Heart right ventricle (tissue), 16 donors: ENCODE results near the gene WDR77. TPM values are rescaled to one million over a fixed set of nuclear protein-coding genes. Genes with fewer than 3 reads are reported as not detected.

Experiments used
- ATAC-seq, 8 donors: fragments of 200-7000 bp; cut with Tn5 transposase; one replicate each; pipeline ENCODE4 v1.9.1; 2020; ENCODE audit warnings: mild to moderate bottlenecking in 8 of 8, moderate library complexity in 8 of 8, moderate number of reproducible peaks in 1 of 8
- DNase-seq, 2 donors: peaks; one replicate each; pipeline ENCODE4 v3.0.0-alpha.2; 2020
- H3K27ac ChIP-seq, 10 donors: fragments of 200-600 bp; sonication (generic) in 2 of 10; one replicate each; pipeline versions ENCODE4 v1.5.0 to v1.8.0; 2020 to 2022; ENCODE audit warnings: mild to moderate bottlenecking in 3 of 10
- H3K27me3 ChIP-seq, 7 donors: fragments of 200-600 bp; one replicate each; pipeline ENCODE4 v1.8.0; 2021 to 2022; ENCODE audit warnings: mild to moderate bottlenecking in 2 of 7
- H3K36me3 ChIP-seq, 9 donors: fragments of 200-600 bp; sonication (generic) in 1 of 9; one replicate each; pipeline versions ENCODE4 v1.5.0 to v1.8.0; 2020 to 2022; ENCODE audit warnings: mild to moderate bottlenecking in 2 of 9
- H3K4me1 ChIP-seq, 9 donors: fragments of 200-600 bp; sonication (generic) in 1 of 9; one replicate each; pipeline versions ENCODE4 v1.5.0 to v1.8.0; 2020 to 2022; ENCODE audit warnings: mild to moderate bottlenecking in 4 of 9
- H3K4me3 ChIP-seq, 10 donors: fragments of 200-600 bp; sonication (generic) in 2 of 10; one replicate each; pipeline versions ENCODE4 v1.5.0 to v1.8.0; 2020 to 2022; ENCODE audit warnings: mild to moderate bottlenecking in 7 of 10, moderate library complexity in 2 of 10
- H3K9me3 ChIP-seq, 11 donors: fragments of 200-600 bp in 10 of 11; sonication (generic) in 2 of 11; one replicate each; pipeline versions ENCODE4 v1.5.0 to v1.8.0; 2013 to 2022; ENCODE audit warnings: mild to moderate bottlenecking in 2 of 11, control low read depth in 1 of 11, moderate library complexity in 1 of 11
- WGBS, 2 donors: extraction: QIAGEN DNeasy Blood & Tissue Kit; methylation state at CpG; one replicate each; pipeline ENCODE4 v1.1.7; 2013; ENCODE audit warnings: inconsistent platforms in 1 of 2; 5-methylcytosine and 5-hydroxymethylcytosine counted together
- intact Hi-C, 10 donors: fragments of 100-400 bp; cut with DNase I; formaldehyde crosslinking; loops; one replicate each; pipeline versions ENCODE4 v1.11.1 to v1.14.2; 2022
- polyA plus RNA-seq, 2 donors: library from polyadenylated mRNA; stranded (reverse); fragments of 200-250 nt; gene quantifications; one replicate each; pipeline ENCODE4 v1.2.3, GENCODE V29; 2013
- total RNA-seq, 10 donors: library from RNA; stranded (reverse); fragmentation: NEBNext Ultra II Directional in 3 of 10; extraction: Animal tissue kit (Norgen Biotek cat#: 25700) in 3 of 10; gene quantifications; one replicate each; pipeline versions ENCODE4 v1.2.1 to v1.2.4, GENCODE V29; 2021 to 2023
- TF ChIP-seq, protein P1 (sequence below), 9 donors: fragments of 200-600 bp; sonication (generic) in 2 of 9; IDR thresholded peaks; one replicate each; pipeline versions ENCODE4 v1.5.0 to v1.8.0; 2021 to 2022; ENCODE audit warnings: antibody characterized with exemption in 9 of 9, mild to moderate bottlenecking in 5 of 9, moderate library complexity in 1 of 9
- donor health status: Arrhythmogenic right ventricular cardiomyopathy.
- donor health status: ischemic (EF 13 %, LVEDD 7.1; RV severe dilation, severe dysfunction).
- donor health status: healthy with polysubstance abuse.
- donor health status: DM: no; HTN: yes; CAD: no.
- donor health status: DM: no; HTN: no; CAD: no.
- donor health status: ischemic (EF 25% LVEDD 6.9; RV normal size, moderate dysfunction).
- donor health status: ischemic (EF 25% LVEDD 5.7; RV mildly dilated, moderate dysfunction).
- donor health status: healthy.
- donor health status: DM: yes; HTN: yes; CAD: no.
- donor health status: Ischemic cardiomyopathy.
- donor health status: ischemic (EF 35%, LVEDD 5.7; RV mildly dilated, moderate dysfunction).
- donor health status: nonischemic (EF 11% LVEDD 7.7; RV severe dilation, severe dysfunction).
- donor health status: DM: yes; HTN: yes; CAD: no.
- donor health status: PGD.
- donor health status: ischemic (EF 29% LVEDD 5.4; RV normal size, mild dysfunction).
- donor health status: nonischemic (EF 23%, LVEDD 6.1; RV moderate dilation, normal function).

The WDR77 gene
- total and polyA plus RNA-seq, 12 donors: 21.4 to 55.8 (median 35.3) TPM

DNA sequence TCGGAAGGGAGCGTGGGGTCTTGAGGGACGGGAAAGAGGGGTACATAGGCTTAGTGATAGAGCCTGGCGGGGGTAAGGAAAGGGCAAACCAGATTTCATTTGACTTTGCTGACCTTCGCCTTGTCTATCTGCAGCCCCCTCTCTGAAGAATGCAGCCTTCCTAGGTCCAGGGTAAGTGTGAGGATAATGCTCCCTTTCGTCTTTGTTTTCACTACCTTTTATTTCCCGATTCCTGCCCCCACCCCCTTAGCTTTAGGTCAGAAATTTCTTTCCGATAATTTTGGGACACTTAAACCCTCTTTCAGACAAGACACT is 604 bp upstream of the WDR77 start:
- WGBS, 2 donors: 0% methylated on average over 8 of the region's 8 CpGs
- peaks cover 0 to 68% (median 25%) of the 10 kb centered on the region in 9 donors for H3K36me3 ChIP-seq
- intact Hi-C loops: no loop called here
- TF ChIP-seq, protein P1, sequence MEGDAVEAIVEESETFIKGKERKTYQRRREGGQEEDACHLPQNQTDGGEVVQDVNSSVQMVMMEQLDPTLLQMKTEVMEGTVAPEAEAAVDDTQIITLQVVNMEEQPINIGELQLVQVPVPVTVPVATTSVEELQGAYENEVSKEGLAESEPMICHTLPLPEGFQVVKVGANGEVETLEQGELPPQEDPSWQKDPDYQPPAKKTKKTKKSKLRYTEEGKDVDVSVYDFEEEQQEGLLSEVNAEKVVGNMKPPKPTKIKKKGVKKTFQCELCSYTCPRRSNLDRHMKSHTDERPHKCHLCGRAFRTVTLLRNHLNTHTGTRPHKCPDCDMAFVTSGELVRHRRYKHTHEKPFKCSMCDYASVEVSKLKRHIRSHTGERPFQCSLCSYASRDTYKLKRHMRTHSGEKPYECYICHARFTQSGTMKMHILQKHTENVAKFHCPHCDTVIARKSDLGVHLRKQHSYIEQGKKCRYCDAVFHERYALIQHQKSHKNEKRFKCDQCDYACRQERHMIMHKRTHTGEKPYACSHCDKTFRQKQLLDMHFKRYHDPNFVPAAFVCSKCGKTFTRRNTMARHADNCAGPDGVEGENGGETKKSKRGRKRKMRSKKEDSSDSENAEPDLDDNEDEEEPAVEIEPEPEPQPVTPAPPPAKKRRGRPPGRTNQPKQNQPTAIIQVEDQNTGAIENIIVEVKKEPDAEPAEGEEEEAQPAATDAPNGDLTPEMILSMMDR (IDR thresholded peaks at IDR 0.05): no peak
- DNase-seq: no peak
- H3K9me3 ChIP-seq: no peaks in the 10 kb centered on the region
- peak overlapping the region; percentile 80 to 97 (median 90) for H3K27ac ChIP-seq
- peaks cover 0 to 65% (median 61%) of the 10 kb centered on the region in 9 donors for H3K4me1 ChIP-seq
- no peaks in the 10 kb centered on the region for H3K27me3 ChIP-seq
- H3K4me3 ChIP-seq: peak overlapping the region; percentile 61 to 89 (median 80)
- peak in 1 of 8 donors; percentile 1 for ATAC-seq

DNA sequence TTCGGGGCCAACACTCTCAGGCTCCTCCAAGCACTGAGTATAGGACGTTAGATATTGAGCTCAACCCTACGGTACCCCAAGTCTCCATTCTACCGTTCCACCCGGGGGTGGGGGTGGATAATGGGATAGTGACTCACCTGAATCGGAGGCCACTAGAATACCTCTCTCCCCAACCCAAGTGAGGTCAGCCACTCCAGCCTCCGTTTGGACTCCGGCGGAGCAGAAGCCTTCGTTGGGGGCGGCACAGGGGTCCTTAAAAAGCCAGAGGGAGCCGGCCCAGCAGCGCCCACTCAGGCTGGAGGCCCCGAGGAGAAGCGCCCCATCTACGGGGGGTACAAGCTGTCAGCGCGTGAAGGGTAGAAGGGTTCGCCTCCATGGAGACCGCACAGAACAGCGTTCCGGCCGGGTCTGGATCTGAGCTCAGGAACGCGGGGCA is 556 bp downstream of the WDR77 start:
- peaks cover 0 to 54% (median 51%) of the 10 kb centered on the region in 9 donors for H3K4me1 ChIP-seq
- TF ChIP-seq, protein P1 (IDR thresholded peaks at IDR 0.05): no peak
- DNase-seq: no peak

DNA sequence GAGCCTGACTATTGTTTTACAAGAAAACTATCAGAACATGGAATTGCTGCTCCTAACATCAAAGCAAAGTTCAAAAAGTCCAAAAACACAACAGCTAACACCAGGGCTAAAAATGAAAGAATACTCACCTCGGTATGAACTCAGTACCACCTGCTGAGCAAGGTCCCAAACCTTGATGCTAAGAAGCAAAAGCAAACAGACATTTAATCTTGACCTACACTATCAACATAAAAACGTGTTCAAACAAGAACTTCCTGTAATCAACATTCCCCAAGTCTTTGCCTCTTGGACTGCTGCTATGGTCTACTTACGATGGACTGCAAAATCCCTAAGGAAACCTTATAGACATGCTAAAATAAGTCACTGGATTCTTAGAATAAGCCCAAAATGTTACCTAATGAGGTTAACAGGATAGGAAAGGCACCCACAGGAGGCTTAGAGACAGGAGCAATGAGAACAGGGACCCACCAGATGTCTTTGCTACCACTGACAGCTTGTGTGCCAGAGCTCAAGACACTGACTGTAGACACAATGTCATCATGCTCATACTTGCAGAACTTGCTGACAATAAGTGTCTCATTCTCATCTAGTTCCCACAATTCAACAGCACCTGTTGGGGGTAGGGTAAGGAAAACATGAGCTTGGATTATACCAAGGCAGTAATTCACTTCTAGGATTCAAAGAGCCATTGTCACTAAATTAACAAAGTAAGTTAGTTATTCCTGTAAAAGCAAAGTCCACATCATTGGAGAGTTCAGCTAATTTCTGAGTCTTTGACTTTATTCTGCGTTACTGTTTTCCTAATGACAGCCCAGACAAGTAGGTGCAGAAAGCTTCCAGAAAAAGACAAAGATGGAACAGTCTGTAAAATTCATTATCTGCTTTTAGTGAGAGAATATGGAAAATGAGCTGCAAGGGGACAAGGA is 1.8 kb downstream of the WDR77 start:
- Histone ChIP-seq H3K4me3 (peak overlapping the region in 3 of 10 donors; percentile 80 to 88 (median 87)), H3K9me3 (no peaks in the 10 kb centered on the region), H3K36me3 (peaks cover 0 to 69% (median 33%) of the 10 kb centered on the region in 9 donors), H3K4me1 (peaks cover 0 to 45% (median 39%) of the 10 kb centered on the region in 9 donors), H3K27me3 (no peaks in the 10 kb centered on the region), H3K27ac (no peak overlapping the region)
- ATAC-seq: no peak
- DNase-seq: no peak
- WGBS, 2 donors: 69 to 72% methylated on average over 4 of the region's 4 CpGs
- TF ChIP-seq, protein P1 (IDR thresholded peaks at IDR 0.05): no peak
- intact Hi-C loops: no loop called here

More for the DNA sequence above, 556 bp downstream of the WDR77 start:
- H3K4me3 ChIP-seq: peak overlapping the region; percentile 61 to 89 (median 80)
- H3K36me3 ChIP-seq: peaks cover 0 to 68% (median 22%) of the 10 kb centered on the region in 9 donors
- H3K27ac ChIP-seq: peak overlapping the region in 9 of 10 donors; percentile 76 to 97 (median 90)
- peak in 3 of 8 donors; percentile 3 to 45 (median 13) for ATAC-seq
- no peaks in the 10 kb centered on the region for H3K9me3 ChIP-seq
- no peaks in the 10 kb centered on the region for H3K27me3 ChIP-seq
- intact Hi-C loops: no loop called here
- 2% methylated on average over 25 of the region's 25 CpGs for WGBS, 2 donors

DNA sequence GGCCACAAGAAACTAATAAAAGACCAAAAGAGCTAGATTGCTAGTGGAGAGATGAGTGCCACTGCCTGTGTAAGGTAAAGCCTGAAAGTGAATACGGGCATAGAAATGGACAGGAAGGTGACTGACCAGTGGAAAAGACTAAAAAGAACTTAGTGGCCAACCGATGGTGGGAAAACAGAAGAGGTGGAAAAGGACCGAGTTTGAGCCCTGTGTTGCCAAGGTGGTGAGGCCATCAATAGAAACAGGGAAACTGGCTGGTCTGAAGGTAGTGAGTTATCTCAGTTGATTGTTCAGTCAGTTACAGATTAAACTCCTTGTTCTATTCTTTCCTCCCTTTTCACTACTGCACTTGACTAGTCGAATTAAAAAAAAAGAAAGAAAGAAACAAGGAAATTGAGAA is 2.5 kb downstream of the WDR77 start:
- WGBS, 2 donors: 86 to 90% methylated on average over 4 of the region's 4 CpGs
- Histone ChIP-seq H3K36me3 (peaks cover 0 to 70% (median 34%) of the 10 kb centered on the region in 9 donors), H3K27ac (no peak overlapping the region), H3K9me3 (no peaks in the 10 kb centered on the region), H3K27me3 (no peaks in the 10 kb centered on the region), H3K4me1 (peaks cover 0 to 41% (median 32%) of the 10 kb centered on the region in 9 donors), H3K4me3 (no peak overlapping the region)
- ATAC-seq (no peak), DNase-seq (no peak)
- TF ChIP-seq, protein P1 (IDR thresholded peaks at IDR 0.05): no peak
- intact Hi-C loops: no loop called here
